ENCODE data around the gene INAFM2.
A peak's percentile ranks its signal among the peaks of the same experiment; 100 is the strongest.

The INAFM2 gene

DNA sequence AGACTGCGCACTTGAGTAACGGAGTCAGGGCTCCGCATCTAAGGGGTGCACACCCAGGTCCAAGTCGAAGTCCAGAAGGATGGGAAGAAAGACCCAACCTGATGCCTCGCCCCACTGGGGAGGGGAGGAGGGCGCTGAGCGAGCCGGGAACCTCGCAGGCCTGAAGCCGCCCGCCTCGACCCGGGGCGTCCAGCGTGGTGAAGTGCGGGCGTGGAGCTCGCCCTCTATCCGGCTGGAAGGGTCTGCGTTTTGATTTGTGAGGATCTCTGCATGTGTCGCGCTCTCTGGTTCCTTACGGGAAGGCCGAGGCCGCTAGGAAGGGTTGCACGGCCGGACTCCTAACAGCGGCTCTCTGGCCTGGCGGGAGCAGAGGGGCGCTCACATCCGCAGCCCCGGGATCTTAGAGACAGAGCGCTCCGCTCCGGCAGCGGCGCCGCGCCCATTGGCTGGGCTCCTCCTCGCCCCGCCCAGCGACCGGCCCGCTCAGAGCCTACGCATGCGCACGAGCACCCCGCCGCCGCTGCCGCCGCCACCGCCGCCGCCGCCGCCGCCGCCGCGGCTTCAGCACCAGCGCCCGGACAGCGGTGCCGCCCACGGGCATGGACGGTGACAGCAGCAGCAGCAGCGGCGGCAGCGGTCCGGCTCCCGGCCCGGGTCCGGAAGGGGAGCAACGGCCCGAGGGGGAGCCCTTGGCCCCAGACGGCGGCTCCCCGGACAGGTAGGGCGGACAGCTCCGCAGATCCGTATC is 34.4 kb downstream of the INAFM2 start, which contains the start of gene DISP2:
DISP2 (plus strand) TSS at position 497 of the 748 bp plus-strand sequence; CDS start at position 600, 103 bp downstream.
- ChIA-PET CTCF (interaction anchor here (1.2 to 1.5 kb wide), 2 partner anchors 13 to 79 kb away, joined by 3 to 6 read pairs; no protein-coding TSS in a partner anchor), POLR2A (interaction anchor here (0.9 to 1.5 kb wide), 3 partner anchors 17 to 47 kb away, joined by 3 to 4 read pairs (median 3); partner anchors contain the start of genes CCDC9B, IVD and KNSTRN)

GRCh38 chr15:40358471-40359353 is 35.2 kb downstream of the INAFM2 start:
- TF ChIP-seq FOXK2 (IDR thresholded peaks at IDR 0.05) (no peak), TARDBP (IDR thresholded peaks at IDR 0.05) (no peak), FOXM1 (IDR thresholded peaks at IDR 0.05; ENCODE audit: borderline replicate concordance) (no peak), LEF1 (IDR thresholded peaks at IDR 0.05; ENCODE audit: borderline replicate concordance) (no peak), CTBP1 (IDR thresholded peaks at IDR 0.05; ENCODE audit: borderline replicate concordance) (no peak), FOXA1 (IDR thresholded peaks at IDR 0.05) (no peak), BHLHE40 (IDR thresholded peaks at IDR 0.05; ENCODE audit: borderline replicate concordance) (no peak), ZNF384 (IDR thresholded peaks at IDR 0.05) (no peak), L3MBTL2 (conservative IDR thresholded peaks at IDR 0.05) (no peak), ARNT (IDR thresholded peaks at IDR 0.05) (no peak), NFRKB (IDR thresholded peaks at IDR 0.05) (no peak)
- TF ChIP-seq, protein P1, sequence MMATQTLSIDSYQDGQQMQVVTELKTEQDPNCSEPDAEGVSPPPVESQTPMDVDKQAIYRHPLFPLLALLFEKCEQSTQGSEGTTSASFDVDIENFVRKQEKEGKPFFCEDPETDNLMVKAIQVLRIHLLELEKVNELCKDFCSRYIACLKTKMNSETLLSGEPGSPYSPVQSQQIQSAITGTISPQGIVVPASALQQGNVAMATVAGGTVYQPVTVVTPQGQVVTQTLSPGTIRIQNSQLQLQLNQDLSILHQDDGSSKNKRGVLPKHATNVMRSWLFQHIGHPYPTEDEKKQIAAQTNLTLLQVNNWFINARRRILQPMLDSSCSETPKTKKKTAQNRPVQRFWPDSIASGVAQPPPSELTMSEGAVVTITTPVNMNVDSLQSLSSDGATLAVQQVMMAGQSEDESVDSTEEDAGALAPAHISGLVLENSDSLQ (IDR thresholded peaks at IDR 0.05): no peak
- ChIA-PET POLR2A (no interaction called here), CTCF (no interaction called here)
- DNase-seq (ENCODE audit: extremely low spot score): no peak

More for the DNA sequence above, 34.4 kb downstream of the INAFM2 start, which contains the start of gene DISP2:
- DNase-seq (ENCODE audit: extremely low spot score): peak; percentile 92
- TF ChIP-seq L3MBTL2 (conservative IDR thresholded peaks at IDR 0.05) (peak; percentile 73), ARNT (IDR thresholded peaks at IDR 0.05) (no peak)

DNA sequence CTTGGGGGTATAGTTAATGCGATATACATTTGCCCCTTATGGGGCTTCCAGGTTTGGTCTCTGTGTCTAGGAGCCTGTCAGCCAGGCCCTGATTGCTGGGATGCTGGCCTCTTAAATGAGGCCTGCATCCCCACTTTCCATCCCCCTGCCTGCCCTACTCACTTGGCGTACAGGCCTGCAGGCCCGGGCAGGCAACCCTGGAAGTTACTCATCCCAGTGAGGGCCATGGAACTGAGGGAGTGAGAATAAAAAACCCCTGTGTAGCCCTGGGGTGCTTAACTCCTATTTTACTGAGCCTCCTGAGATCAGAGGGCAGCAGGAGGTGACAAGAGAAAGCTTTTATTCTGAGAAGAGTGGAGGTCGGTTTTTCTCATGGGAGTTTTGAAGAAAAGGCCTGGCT is 36.5 kb downstream of the INAFM2 start:
- POLR2A ChIA-PET: no interaction called here
- no peak for TF ChIP-seq SUZ12 (IDR thresholded peaks at IDR 0.05)
- TF ChIP-seq ARNT (IDR thresholded peaks at IDR 0.05): no peak
- TF ChIP-seq HDGF (IDR thresholded peaks at IDR 0.05; ENCODE audit: borderline replicate concordance): no peak
- no peak for TF ChIP-seq ZNF384 (IDR thresholded peaks at IDR 0.05)
- no peak for TF ChIP-seq ELF4 (IDR thresholded peaks at IDR 0.05)
- TF ChIP-seq, protein P1 (IDR thresholded peaks at IDR 0.05): no peak
- no peak for TF ChIP-seq CTBP1 (IDR thresholded peaks at IDR 0.05; ENCODE audit: borderline replicate concordance)
- no peak for TF ChIP-seq LEF1 (IDR thresholded peaks at IDR 0.05; ENCODE audit: borderline replicate concordance)
- CTCF ChIA-PET: no interaction called here
- DNase-seq (ENCODE audit: extremely low spot score): no peak

GRCh38 chr15:40361640-40362039 is 38.1 kb downstream of the INAFM2 start:
- TF ChIP-seq, protein P1 (IDR thresholded peaks at IDR 0.05): no peak
- TF ChIP-seq BHLHE40 (IDR thresholded peaks at IDR 0.05; ENCODE audit: borderline replicate concordance) (no peak), L3MBTL2 (conservative IDR thresholded peaks at IDR 0.05) (no peak), TARDBP (IDR thresholded peaks at IDR 0.05) (no peak)
- POLR2A ChIA-PET: no interaction called here
- CTCF ChIA-PET: no interaction called here
- no peak for DNase-seq (ENCODE audit: extremely low spot score)

- CTCF ChIA-PET: interaction anchor here (0.6 kb wide), 1 partner anchor 23 kb away, joined by 3 read pairs; no protein-coding TSS in a partner anchor
These were observed 40.1 kb downstream of the INAFM2 start for GRCh38 chr15:40363611-40364010.

More at GRCh38 chr15:40363611-40364010, 40.1 kb downstream of the INAFM2 start:
- TF ChIP-seq HDGF (IDR thresholded peaks at IDR 0.05; ENCODE audit: borderline replicate concordance) (no peak), FOXK2 (IDR thresholded peaks at IDR 0.05) (no peak), SUZ12 (IDR thresholded peaks at IDR 0.05) (no peak), ARNT (IDR thresholded peaks at IDR 0.05) (no peak), LEF1 (IDR thresholded peaks at IDR 0.05; ENCODE audit: borderline replicate concordance) (no peak), NFRKB (IDR thresholded peaks at IDR 0.05) (no peak), FOXM1 (IDR thresholded peaks at IDR 0.05; ENCODE audit: borderline replicate concordance) (no peak), TARDBP (IDR thresholded peaks at IDR 0.05) (no peak), ZNF384 (IDR thresholded peaks at IDR 0.05) (no peak), ELF4 (IDR thresholded peaks at IDR 0.05) (no peak), BHLHE40 (IDR thresholded peaks at IDR 0.05; ENCODE audit: borderline replicate concordance) (no peak)
- TF ChIP-seq, protein P1 (IDR thresholded peaks at IDR 0.05): no peak
- POLR2A ChIA-PET: no interaction called here
- DNase-seq (ENCODE audit: extremely low spot score): no peak

All from HEK293T (cell line).